Liver (tissue), 9 donors: Measurements from ENCODE around the gene RELL1. TPM values are rescaled to one million over a fixed set of nuclear protein-coding genes. Genes with fewer than 3 reads are reported as not detected.

Experiments
- DNase-seq: peaks from one replicate; pipeline ENCODE4 v3.0.0-alpha.2; 2017; ENCODE audit warnings: low spot score
- H3K27ac ChIP-seq, 2 donors: one replicate each; pipeline ENCODE4 v1.7.0; 2013; ENCODE audit warnings: inconsistent platforms in 2 of 2, low read length in 2 of 2, control low read depth in 1 of 2, low read depth in 1 of 2, mild to moderate bottlenecking in 1 of 2
- H3K27me3 ChIP-seq, 4 donors: one replicate each; pipeline versions ENCODE4 v1.6.1 to v1.7.0; 2013; ENCODE audit warnings: low read length in 3 of 4, inconsistent platforms in 1 of 4, mild to moderate bottlenecking in 1 of 4, moderate library complexity in 1 of 4; ENCODE audit not compliant: control insufficient read depth in 4 of 4, insufficient read depth in 4 of 4
- H3K36me3 ChIP-seq, 4 donors: one replicate each; pipeline versions ENCODE4 v1.6.1 to v1.7.0; 2013; ENCODE audit warnings: low read length in 3 of 4, mild to moderate bottlenecking in 3 of 4, low read depth in 1 of 4, moderate library complexity in 1 of 4; ENCODE audit not compliant: control insufficient read depth in 4 of 4, insufficient read depth in 3 of 4
- H3K4me1 ChIP-seq, 4 donors: one replicate each; pipeline versions ENCODE4 v1.6.1 to v1.7.0; 2013; ENCODE audit warnings: low read length in 3 of 4, mild to moderate bottlenecking in 3 of 4, moderate library complexity in 1 of 4; ENCODE audit not compliant: control insufficient read depth in 4 of 4, insufficient read depth in 4 of 4
- H3K4me3 ChIP-seq, 3 donors: one replicate each; pipeline versions ENCODE4 v1.6.1 to v1.7.0; 2013; ENCODE audit warnings: low read length in 3 of 3, control low read depth in 1 of 3, low read depth in 1 of 3, mild to moderate bottlenecking in 1 of 3
- H3K9ac ChIP-seq, 2 donors: one replicate each; pipeline ENCODE4 v1.7.0; 2013; ENCODE audit warnings: low read length in 2 of 2, mild to moderate bottlenecking in 2 of 2, moderate library complexity in 2 of 2, control low read depth in 1 of 2, low read depth in 1 of 2
- H3K9me3 ChIP-seq, 4 donors: one replicate each; pipeline versions ENCODE4 v1.6.1 to v1.7.0; 2013; ENCODE audit warnings: low read length in 3 of 4; ENCODE audit not compliant: control insufficient read depth in 4 of 4
- ATF3 ChIP-seq: IDR thresholded peaks from 2 replicates; pipeline ENCODE4 v1.6.1; 2016; ENCODE audit warnings: antibody characterized with exemption
- CTCF ChIP-seq: fragments of 150-350 bp; IDR thresholded peaks from 2 replicates; pipeline ENCODE4 v1.5.1; 2017; ENCODE audit warnings: improper control_type of control experiment, low read depth, low read length; ENCODE audit not compliant: missing input control
- EGR1 ChIP-seq, 2 donors: IDR thresholded peaks; 2 replicates each; pipeline ENCODE4 v1.6.1; 2016 to 2018; ENCODE audit warnings: antibody characterized with exemption in 2 of 2, low read depth in 2 of 2
- FOXA1 ChIP-seq: IDR thresholded peaks from 2 replicates; pipeline ENCODE4 v1.6.1; 2016; ENCODE audit warnings: antibody characterized with exemption
- FOXA2 ChIP-seq: IDR thresholded peaks from 2 replicates; pipeline ENCODE4 v1.6.1; 2016; ENCODE audit warnings: antibody characterized with exemption
- HNF4A ChIP-seq, 2 donors: conservative IDR thresholded peaks; 2 replicates each; pipeline ENCODE4 v1.6.1; 2016; ENCODE audit warnings: antibody characterized with exemption in 2 of 2, mild to moderate bottlenecking in 2 of 2
- JUND ChIP-seq, 2 donors: IDR thresholded peaks; 2 replicates each; pipeline ENCODE4 v1.6.1; 2016; ENCODE audit warnings: antibody characterized with exemption in 2 of 2
- NR2F2 ChIP-seq: IDR thresholded peaks from 2 replicates; pipeline ENCODE4 v1.6.1; 2016; ENCODE audit warnings: antibody characterized with exemption
- RAD21 ChIP-seq, 2 donors: IDR thresholded peaks; 2 replicates each; pipeline ENCODE4 v1.6.1; 2016; ENCODE audit warnings: antibody characterized with exemption in 2 of 2, mild to moderate bottlenecking in 2 of 2
- REST ChIP-seq: IDR thresholded peaks from 2 replicates; pipeline ENCODE4 v1.6.1; 2016; ENCODE audit warnings: antibody characterized with exemption, mild to moderate bottlenecking
- RXRA ChIP-seq, 2 donors: IDR thresholded peaks; 2 replicates each; pipeline ENCODE4 v1.6.1; 2017 to 2018; ENCODE audit warnings: antibody characterized with exemption in 2 of 2, mild to moderate bottlenecking in 1 of 2
- SP1 ChIP-seq: IDR thresholded peaks from 2 replicates; pipeline ENCODE4 v1.6.1; 2018; ENCODE audit warnings: antibody characterized with exemption, mild to moderate bottlenecking
- TAF1 ChIP-seq: conservative IDR thresholded peaks from 2 replicates; pipeline ENCODE4 v1.6.1; 2016; ENCODE audit warnings: antibody characterized with exemption, mild to moderate bottlenecking
- YY1 ChIP-seq: IDR thresholded peaks from 2 replicates; pipeline ENCODE4 v1.6.1; 2016; ENCODE audit warnings: antibody characterized with exemption, mild to moderate bottlenecking
- WGBS: extraction: QIAGEN DNeasy Blood & Tissue Kit; methylation state at CpG from one replicate; pipeline ENCODE4 v1.1.7; 2013; 5-methylcytosine and 5-hydroxymethylcytosine counted together
- polyA plus RNA-seq, 2 donors: library from polyadenylated mRNA; stranded (reverse) in 1 of 2; unstranded in 1 of 2; fragments of 200-250 nt in 1 of 2; fragments of >200 nt in 1 of 2; fragmentation: Nextera tagmentation in 1 of 2; extraction: Ambion mirVana in 1 of 2; gene quantifications; one replicate each; pipeline versions ENCODE4 v1.2.1 to v1.2.3, GENCODE V29; 2013 to 2015
- total RNA-seq, 2 donors: library from RNA; depleted of rRNA; stranded (reverse); fragments of >200 nt; gene quantifications; one replicate each; pipeline ENCODE4 v1.2.3, GENCODE V29; 2014
- TF ChIP-seq, protein P1 (sequence below): IDR thresholded peaks from 2 replicates; pipeline ENCODE4 v1.6.1; 2016; ENCODE audit warnings: antibody characterized with exemption
- TF ChIP-seq, protein P2 (sequence below): IDR thresholded peaks from 2 replicates; pipeline ENCODE4 v1.6.1; 2016; ENCODE audit warnings: antibody characterized with exemption
- donor health status: healthy.
- donor health status: healthy.
- donor health status: healthy.
- donor health status: healthy.
- donor health status: healthy.

RELL1 gene
- total and polyA plus RNA-seq, 4 donors = 1.5 to 16.8 (median 7.3) TPM

- H3K36me3 ChIP-seq = peaks cover 0 to 17% (median 9%) of the 10 kb centered on the region in 4 donors
- no peaks in the 10 kb centered on the region for H3K27me3 ChIP-seq
- 96% methylated on average over 6 of the region's 6 CpGs for WGBS
These were observed 51.0 kb downstream of the RELL1 start for GRCh38 chr4:37635155-37635554.

GRCh38 chr4:37634180-37634579 is 52.0 kb downstream of the RELL1 start:
- H3K27ac ChIP-seq = no peak overlapping the region
- DNase-seq = no peak
- no peak overlapping the region for H3K9ac ChIP-seq
- no peak overlapping the region for H3K4me3 ChIP-seq
- H3K9me3 ChIP-seq = no peaks in the 10 kb centered on the region
- H3K27me3 ChIP-seq = no peaks in the 10 kb centered on the region
- H3K4me1 ChIP-seq = peaks cover 0 to under 1% (median 0%) of the 10 kb centered on the region in 4 donors
- 99% methylated on average over 4 of the region's 4 CpGs for WGBS
- TF ChIP-seq FOXA1 = no peak
- TF ChIP-seq RXRA (IDR thresholded peaks at IDR 0.05) = no peak
- no peak for TF ChIP-seq YY1
- TF ChIP-seq ATF3 = no peak
- TF ChIP-seq, protein P1, sequence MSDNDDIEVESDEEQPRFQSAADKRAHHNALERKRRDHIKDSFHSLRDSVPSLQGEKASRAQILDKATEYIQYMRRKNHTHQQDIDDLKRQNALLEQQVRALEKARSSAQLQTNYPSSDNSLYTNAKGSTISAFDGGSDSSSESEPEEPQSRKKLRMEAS = no peak
- no peak for TF ChIP-seq EGR1 (IDR thresholded peaks at IDR 0.05; ENCODE audit: low read depth in 2 of 2)
- TF ChIP-seq REST = no peak
- TF ChIP-seq RAD21 (IDR thresholded peaks at IDR 0.05) = no peak
- no peak for TF ChIP-seq JUND (IDR thresholded peaks at IDR 0.05)
- no peak for TF ChIP-seq CTCF
- TF ChIP-seq NR2F2 = no peak
- TF ChIP-seq FOXA2 = no peak
- TF ChIP-seq TAF1 = no peak
- TF ChIP-seq, protein P2, sequence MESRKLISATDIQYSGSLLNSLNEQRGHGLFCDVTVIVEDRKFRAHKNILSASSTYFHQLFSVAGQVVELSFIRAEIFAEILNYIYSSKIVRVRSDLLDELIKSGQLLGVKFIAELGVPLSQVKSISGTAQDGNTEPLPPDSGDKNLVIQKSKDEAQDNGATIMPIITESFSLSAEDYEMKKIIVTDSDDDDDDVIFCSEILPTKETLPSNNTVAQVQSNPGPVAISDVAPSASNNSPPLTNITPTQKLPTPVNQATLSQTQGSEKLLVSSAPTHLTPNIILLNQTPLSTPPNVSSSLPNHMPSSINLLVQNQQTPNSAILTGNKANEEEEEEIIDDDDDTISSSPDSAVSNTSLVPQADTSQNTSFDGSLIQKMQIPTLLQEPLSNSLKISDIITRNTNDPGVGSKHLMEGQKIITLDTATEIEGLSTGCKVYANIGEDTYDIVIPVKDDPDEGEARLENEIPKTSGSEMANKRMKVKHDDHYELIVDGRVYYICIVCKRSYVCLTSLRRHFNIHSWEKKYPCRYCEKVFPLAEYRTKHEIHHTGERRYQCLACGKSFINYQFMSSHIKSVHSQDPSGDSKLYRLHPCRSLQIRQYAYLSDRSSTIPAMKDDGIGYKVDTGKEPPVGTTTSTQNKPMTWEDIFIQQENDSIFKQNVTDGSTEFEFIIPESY = no peak
- no peak for TF ChIP-seq SP1
- no peak for TF ChIP-seq HNF4A (conservative IDR thresholded peaks at IDR 0.05)
- peaks cover 0 to 17% (median 11%) of the 10 kb centered on the region in 4 donors for H3K36me3 ChIP-seq

More at GRCh38 chr4:37635155-37635554, 51.0 kb downstream of the RELL1 start:
- no peak overlapping the region for H3K9ac ChIP-seq
- no peak overlapping the region for H3K27ac ChIP-seq
- no peak for DNase-seq
- H3K9me3 ChIP-seq = no peaks in the 10 kb centered on the region
- no peak overlapping the region for H3K4me3 ChIP-seq
- peaks cover 0 to 7% (median 1%) of the 10 kb centered on the region in 4 donors for H3K4me1 ChIP-seq
- TF ChIP-seq HNF4A (conservative IDR thresholded peaks at IDR 0.05) (no peak), TAF1 (no peak), RXRA (IDR thresholded peaks at IDR 0.05) (no peak)
